Measurements from ENCODE around the gene CPN1.

- TF ChIP-seq POLR2A (IDR thresholded peaks at IDR 0.05; ENCODE audit: low read depth) (no peak), EP300 (IDR thresholded peaks at IDR 0.05) (no peak), POLR2AphosphoS5 (IDR thresholded peaks at IDR 0.05) (no peak)
Measured at GRCh38 chr10:100061401-100061800, 20.3 kb downstream of the CPN1 start.

All from esophagus muscularis mucosa (tissue), 3 donors.